HepG2 (cell line): Measurements from ENCODE around the gene GATB. TPM values are rescaled to one million over a fixed set of nuclear protein-coding genes. Genes with fewer than 3 reads are reported as not detected.

ENCODE experiments used
- ATAC-seq: fragments of 200-7000 bp; cut with Tn5 transposase; 3 replicates; pipeline ENCODE4 v1.9.1; 2020; ENCODE audit warnings: mild to moderate bottlenecking, moderate library complexity
- BruUV-seq: library from RNA; stranded (reverse); fragments of 400-500 nt; replicated peaks from 2 replicates; lab custom pipeline; 2021; lab: Mats Ljungman, UMichigan
- CTCF ChIA-PET: fragments of 300-600 bp; formaldehyde crosslinking; extraction: SDS; loops from one replicate; lab custom pipeline; 2021; ENCODE audit warnings: low total read pairs, inconsistent platforms, low intra/inter-chr PET ratio; lab: Yijun Ruan, JAX
- POLR2A ChIA-PET: fragments of 350-600 bp; sonication (Branson Sonifier 250); formaldehyde crosslinking; loops from one replicate; lab custom pipeline; 2020; ENCODE audit warnings: antibody characterized with exemption, inconsistent platforms; lab: Yijun Ruan, JAX
- DNase-seq: peaks from one replicate; pipeline ENCODE4 v3.0.0-alpha.2; 2015; ENCODE audit warnings: low spot score
- FAIRE-seq: peaks from 3 replicates; lab custom pipeline; 2011; peaks lifted over from hg19 to GRCh38; lab: Jason Lieb, UNC
- H2AFZ ChIP-seq: one replicate; pipeline ENCODE4 v1.6.1; 2011; ENCODE audit warnings: low read length, inconsistent platforms
- H3K27ac ChIP-seq: fragments of 300-600 bp; 3 replicates; pipeline ENCODE4 v1.8.0; 2011; ENCODE audit warnings: mixed run types, mild to moderate bottlenecking, mixed read lengths, low read length, inconsistent platforms; ENCODE audit not compliant: insufficient read depth; ENCODE audit errors: extremely low read length
- H3K27me3 ChIP-seq, 2 experiments: fragments of 200-600 bp in 1 of 2; 2 replicates in 1 of 2; 3 replicates in 1 of 2; pipeline versions ENCODE4 v1.6.0 to v1.8.0; 2011; ENCODE audit warnings: low read length in 2 of 2, mild to moderate bottlenecking in 2 of 2, moderate library complexity in 2 of 2, inconsistent platforms in 1 of 2; ENCODE audit not compliant: insufficient read depth in 2 of 2, control insufficient read depth in 1 of 2
- H3K36me3 ChIP-seq, 2 experiments: fragments of 200-600 bp in 1 of 2; replicated peaks in 1 of 2; 2 replicates in 1 of 2; 3 replicates in 1 of 2; pipeline versions ENCODE4 v1.5.1 to v1.8.0; 2011; ENCODE audit warnings: low read length in 2 of 2, inconsistent platforms in 1 of 2; ENCODE audit not compliant: insufficient read depth in 2 of 2, control insufficient read depth in 1 of 2
- H3K4me1 ChIP-seq: 2 replicates; pipeline ENCODE4 v1.5.1; 2012; ENCODE audit warnings: low read length, inconsistent platforms; ENCODE audit not compliant: insufficient read depth
- H3K4me2 ChIP-seq: 2 replicates; pipeline ENCODE4 v1.6.0; 2011; ENCODE audit warnings: low read depth, low read length, inconsistent platforms
- H3K4me3 ChIP-seq, 3 experiments: fragments of 200-600 bp in 1 of 3; sonication (generic), shearing (Covaris generic) in 1 of 3; replicated peaks in 1 of 3; 2 replicates each; pipeline ENCODE4 v1.5.1; 2011 to 2016; ENCODE audit warnings: low read length in 3 of 3, inconsistent platforms in 2 of 3, low read depth in 2 of 3, mild to moderate bottlenecking in 2 of 3, control low read depth in 1 of 3, mixed read lengths in 1 of 3; ENCODE audit not compliant: insufficient read depth in 1 of 3
- H3K79me2 ChIP-seq: one replicate; pipeline ENCODE4 v1.6.1; 2011; ENCODE audit warnings: low read length, inconsistent platforms; ENCODE audit not compliant: insufficient read depth
- H3K9ac ChIP-seq: 2 replicates; pipeline ENCODE4 v1.6.0; 2011; ENCODE audit warnings: mild to moderate bottlenecking, low read depth, low read length, inconsistent platforms; ENCODE audit not compliant: insufficient read depth
- H3K9me3 ChIP-seq: 2 replicates; pipeline ENCODE4 v1.5.1; 2012; ENCODE audit warnings: mild to moderate bottlenecking, low read length
- H4K20me1 ChIP-seq: 2 replicates; pipeline ENCODE4 v1.6.0; 2011; ENCODE audit warnings: inconsistent platforms, mild to moderate bottlenecking, low read length, moderate library complexity; ENCODE audit not compliant: insufficient read depth
- AGO2 ChIP-seq: fragments of 200-400 bp; formaldehyde crosslinking; optimal IDR thresholded peaks from 2 replicates; pipeline ENCODE3; 2017; ENCODE audit warnings: mild to moderate bottlenecking, low read depth, low read length, moderate library complexity
- CEBPB ChIP-seq: IDR thresholded peaks from 2 replicates; pipeline ENCODE4 v1.6.1; 2011; ENCODE audit warnings: low read depth, low read length, improper control_type of control experiment, borderline replicate concordance
- EHMT2 ChIP-seq: fragments of 200-600 bp; sonication (generic); IDR thresholded peaks from 2 replicates; pipeline ENCODE4 v1.7.0; 2017; ENCODE audit warnings: antibody characterized with exemption, low read depth, low read length, borderline replicate concordance
- HMG20A ChIP-seq: IDR thresholded peaks from 2 replicates; pipeline ENCODE4 v1.6.1; 2016; ENCODE audit warnings: borderline replicate concordance
- KAT8 ChIP-seq: IDR thresholded peaks from 2 replicates; pipeline ENCODE4 v1.6.1; 2016; ENCODE audit warnings: missing genetic modification reagents, missing compliant biosample characterization
- LBX2 ChIP-seq: sonication (generic); formaldehyde crosslinking; IDR thresholded peaks from 2 replicates; pipeline ENCODE4 v1.5.0; 2020; ENCODE audit warnings: missing genetic modification reagents, mild to moderate bottlenecking, borderline replicate concordance
- PATZ1 ChIP-seq: sonication (generic); formaldehyde crosslinking; IDR thresholded peaks from 2 replicates; pipeline ENCODE4 v1.4.0; 2020; ENCODE audit warnings: missing genetic modification reagents
- PHF8 ChIP-seq: sonication (generic); formaldehyde crosslinking; IDR thresholded peaks from 2 replicates; pipeline ENCODE4 v1.5.0; 2020; ENCODE audit warnings: missing genetic modification reagents
- PRDM4 ChIP-seq: sonication (generic); formaldehyde crosslinking; IDR thresholded peaks from 2 replicates; pipeline ENCODE4 v1.9.0; 2021; ENCODE audit warnings: missing genetic modification reagents, borderline replicate concordance
- TCF7 ChIP-seq: sonication (generic); IDR thresholded peaks from 2 replicates; pipeline ENCODE4 v1.6.1; 2016; ENCODE audit warnings: antibody characterized with exemption, low read depth
- ZFP90 ChIP-seq: sonication (generic); formaldehyde crosslinking; IDR thresholded peaks from 2 replicates; pipeline ENCODE4 v1.8.0; 2022; ENCODE audit warnings: missing genetic modification reagents, mild to moderate bottlenecking, inconsistent platforms, borderline replicate concordance
- ZFY ChIP-seq: sonication (generic); formaldehyde crosslinking; IDR thresholded peaks from 2 replicates; pipeline ENCODE4 v1.4.0; 2020; ENCODE audit warnings: missing genetic modification reagents
- ZNF10 ChIP-seq: sonication (generic); formaldehyde crosslinking; IDR thresholded peaks from 2 replicates; pipeline ENCODE4 v1.4.0; 2020; ENCODE audit warnings: mild to moderate bottlenecking, low read depth, missing genetic modification reagents, borderline replicate concordance
- ZNF138 ChIP-seq: sonication (generic); formaldehyde crosslinking; IDR thresholded peaks from 2 replicates; pipeline ENCODE4 v1.5.0; 2020; ENCODE audit warnings: mild to moderate bottlenecking, low read depth, missing genetic modification reagents
- ZNF232 ChIP-seq: sonication (generic); formaldehyde crosslinking; IDR thresholded peaks from 2 replicates; pipeline ENCODE4 v1.4.0; 2020; ENCODE audit warnings: missing genetic modification reagents, borderline replicate concordance
- ZNF263 ChIP-seq: sonication (generic); formaldehyde crosslinking; IDR thresholded peaks from 2 replicates; pipeline ENCODE4 v1.4.0; 2020; ENCODE audit warnings: missing genetic modification reagents
- ZNF841 ChIP-seq: sonication (generic); formaldehyde crosslinking; IDR thresholded peaks from 2 replicates; pipeline ENCODE4 v1.8.1; 2023; ENCODE audit warnings: missing genetic modification reagents, borderline replicate concordance
- WGBS: methylation state at CpG from one replicate; pipeline ENCODE4 v1.1.6; 2017; ENCODE audit warnings: low lambda C conversion rate; 5-methylcytosine and 5-hydroxymethylcytosine counted together
- in situ Hi-C: cut with HindIII; loops from 2 replicates; pipeline ENCODE4 v1.10.0; 2017; ENCODE audit warnings: low pct_unique_long_range_greater_than_20kb; ENCODE audit not compliant: extremely low pct_ligation_motif_present
- intact Hi-C: fragments of 100-400 bp; cut with micrococcal nuclease; formaldehyde crosslinking; loops from one replicate; pipeline ENCODE4 v1.10.0; 2022; ENCODE audit not compliant: unreplicated experiment
- polyA plus RNA-seq, 8 experiments: library from polyadenylated mRNA; depleted of rRNA in 3 of 8; stranded (reverse) in 7 of 8; unstranded in 1 of 8; fragments of >200 nt; fragmentation: Illumina TruSeq in 4 of 8; extraction: Trizol in 4 of 8; gene quantifications; 2 replicates each; pipeline versions ENCODE4 v1.2.1 to v1.2.3, GENCODE V29; 2011 to 2016; ENCODE audit warnings: low read depth in 4 of 8, missing spikeins in 1 of 8, mixed read lengths in 1 of 8; ENCODE audit not compliant: insufficient read depth in 1 of 8
- total RNA-seq, 5 experiments: library from RNA; depleted of rRNA; stranded (reverse); fragments of >200 nt; fragmentation: Illumina TruSeq; extraction: Trizol; gene quantifications; 2 replicates each; pipeline ENCODE4 v1.2.3, GENCODE V29; 2016; ENCODE audit warnings: low read depth in 1 of 5

GATB gene
- total and polyA plus RNA-seq, 2 of the 13 experiments (the other 11 are each of a cell fraction or from before 2014, with no cell fraction given) = 32.3 to 32.4 TPM

GRCh38 chr4:151782296-151782695, 21.5 kb upstream of the GATB start:
- POLR2A ChIA-PET = no interaction called here

DNA sequence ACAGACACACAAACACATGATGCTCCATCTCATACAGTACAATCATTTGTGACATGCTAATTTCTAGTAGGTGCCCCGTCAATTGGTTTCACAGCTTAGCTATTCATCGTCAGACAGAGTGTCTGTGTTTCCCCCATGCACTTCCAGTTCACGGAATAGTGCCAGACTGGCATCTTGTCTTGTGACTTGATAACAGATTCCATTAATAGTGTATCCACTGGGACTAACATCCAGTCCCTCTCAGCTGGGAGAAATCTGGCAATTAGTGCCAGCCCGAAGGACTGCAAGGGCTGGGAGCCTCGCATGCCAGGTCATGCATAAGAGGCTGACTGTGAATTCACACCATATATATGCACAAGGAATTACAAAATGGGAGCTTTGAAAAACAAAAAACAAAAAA, 20.2 kb upstream of the GATB start:
- no peak overlapping the region for H3K9ac ChIP-seq
- H3K4me1 ChIP-seq = no peaks in the 10 kb centered on the region
- in situ Hi-C loops (no loop called here), intact Hi-C loops (no loop called here)
- ChIA-PET CTCF (no interaction called here), POLR2A (no interaction called here)
- no peaks in the 10 kb centered on the region for H3K79me2 ChIP-seq
- H3K4me2 ChIP-seq = no peak overlapping the region
- no peak for FAIRE-seq
- no peak for DNase-seq
- H4K20me1 ChIP-seq = no peaks in the 10 kb centered on the region
- H3K27me3 ChIP-seq = peaks cover 3 to 5% of the 10 kb centered on the region in 2 experiments; a peak in 2 of 5 replicates
- no peak overlapping the region for H2AFZ ChIP-seq
- no peaks in the 10 kb centered on the region for H3K9me3 ChIP-seq
- no peak overlapping the region for H3K4me3 ChIP-seq
- no peaks in the 10 kb centered on the region for H3K36me3 ChIP-seq
- BruUV-seq = no TSS peak
- whole genome bisulfite sequencing = 15% methylated on average over 5 of the region's 5 CpGs
- no peak overlapping the region for H3K27ac ChIP-seq
- ATAC-seq = no peak
- TF ChIP-seq PATZ1 (CRISPR knock-in tag) (no peak), PHF8 (no peak), ZNF841 (no peak), ZFP90 (CRISPR knock-in tag) (no peak), TCF7 (no peak), ZNF232 (no peak), AGO2 (no peak), ZNF263 (CRISPR knock-in tag) (no peak), HMG20A (CRISPR knock-in tag) (no peak), PRDM4 (CRISPR knock-in tag) (no peak), EHMT2 (no peak), ZNF10 (no peak)

More at GRCh38 chr4:151782296-151782695, 21.5 kb upstream of the GATB start:
- CTCF ChIA-PET = no interaction called here
- Histone ChIP-seq H3K27me3 (peaks cover 3 to 5% of the 10 kb centered on the region in 2 experiments; a peak in 2 of 5 replicates), H3K9me3 (no peaks in the 10 kb centered on the region), H3K4me3 (no peak overlapping the region), H3K4me1 (no peaks in the 10 kb centered on the region), H3K36me3 (no peaks in the 10 kb centered on the region), H3K9ac (no peak overlapping the region), H3K4me2 (no peak overlapping the region), H4K20me1 (no peaks in the 10 kb centered on the region), H3K27ac (no peak overlapping the region), H2AFZ (no peak overlapping the region), H3K79me2 (no peaks in the 10 kb centered on the region)
- WGBS = 0% methylated on average over 1 of the region's 1 CpG
- in situ Hi-C loops (no loop called here), intact Hi-C loops (no loop called here)
- ATAC-seq = no peak
- no peak for FAIRE-seq
- TF ChIP-seq ZNF138 (CRISPR knock-in tag) = no peak
- no peak for TF ChIP-seq KAT8
- TF ChIP-seq CEBPB = no peak
- TF ChIP-seq ZFY (CRISPR knock-in tag) = no peak
- TF ChIP-seq LBX2 (CRISPR knock-in tag) = no peak
- no peak for DNase-seq
- BruUV-seq = no TSS peak
